Esophagus squamous epithelium (tissue), 5 donors: Measurements from ENCODE around the gene GLIS1. TPM values are rescaled to one million over a fixed set of nuclear protein-coding genes. Genes with fewer than 3 reads are reported as not detected.

Experiments
- DNase-seq: peaks from one replicate; lab custom pipeline; 2025; lab: John Stamatoyannopoulos, UW
- H3K27ac ChIP-seq, 4 donors: fragments of 200-600 bp; sonication (generic); one replicate each; pipeline ENCODE4 v1.5.1; 2016 to 2019; ENCODE audit warnings: mild to moderate bottlenecking in 1 of 4
- H3K27me3 ChIP-seq, 4 donors: fragments of 200-600 bp; sonication (generic); 1 replicate in 3 of 4; 2 replicates in 1 of 4; pipeline versions ENCODE4 v1.5.1 to v1.6.0; 2017 to 2021; ENCODE audit warnings: antibody characterized with exemption in 1 of 4
- H3K36me3 ChIP-seq, 3 donors: fragments of 200-600 bp; sonication (generic); one replicate each; pipeline ENCODE4 v1.5.1; 2016 to 2019
- H3K4me1 ChIP-seq, 3 donors: fragments of 200-600 bp; sonication (generic); one replicate each; pipeline ENCODE4 v1.5.1; 2017 to 2019
- H3K4me3 ChIP-seq, 4 donors: fragments of 200-600 bp; sonication (generic); 1 replicate in 3 of 4; 2 replicates in 1 of 4; pipeline ENCODE4 v1.5.1; 2016 to 2019; ENCODE audit warnings: mild to moderate bottlenecking in 2 of 4, moderate library complexity in 1 of 4
- H3K9me3 ChIP-seq, 3 donors: fragments of 200-600 bp; sonication (generic); one replicate each; pipeline ENCODE4 v1.5.1; 2016 to 2019
- CTCF ChIP-seq, 6 experiments: fragments of 450-650 bp in 4 of 6; fragments of 200-600 bp in 2 of 6; sonication (generic) in 2 of 6; IDR thresholded peaks; one replicate each; pipeline ENCODE4 v1.5.1; 2016 to 2019; ENCODE audit warnings: antibody characterized with exemption in 6 of 6, mild to moderate bottlenecking in 4 of 6, moderate library complexity in 4 of 6
- POLR2A ChIP-seq, 4 donors: fragments of 450-650 bp; IDR thresholded peaks; one replicate each; pipeline ENCODE4 v1.6.1; 2017; ENCODE audit warnings: antibody characterized with exemption in 4 of 4, mild to moderate bottlenecking in 4 of 4, moderate library complexity in 3 of 4
- WGBS, 2 donors: methylation state at CpG; one replicate each; pipeline ENCODE4 v1.1.5; 2018; 5-methylcytosine and 5-hydroxymethylcytosine counted together
- intact Hi-C: fragments of 100-400 bp; cut with DNase I; formaldehyde crosslinking; loops from one replicate; pipeline ENCODE4 v1.15.0; 2022
- total RNA-seq, 4 donors: library from RNA; depleted of rRNA; stranded (reverse); fragments of >200 nt; gene quantifications; one replicate each; pipeline ENCODE4 v1.1.0, GENCODE V29; 2016
- donor health status: DM: yes; HTN: yes; CAD: no.

GLIS1 gene
- total RNA-seq, 4 donors from 2014 or later: 0.57 TPM; not detected in 3

- no peaks in the 10 kb centered on the region for H3K4me1 ChIP-seq
- no peaks in the 10 kb centered on the region for H3K36me3 ChIP-seq
- DNase-seq: no peak
- intact Hi-C loops: no loop called here
- H3K27ac ChIP-seq: no peak overlapping the region
- no peaks in the 10 kb centered on the region for H3K27me3 ChIP-seq
- H3K4me3 ChIP-seq: no peak overlapping the region
- H3K9me3 ChIP-seq: no peaks in the 10 kb centered on the region
- no peak for TF ChIP-seq POLR2A (IDR thresholded peaks at IDR 0.05)
- no peak for TF ChIP-seq CTCF (IDR thresholded peaks at IDR 0.05)
These were observed 92.2 kb downstream of the GLIS1 start for GRCh38 chr1:53646732-53647131.

GRCh38 chr1:53645690-53646078, 93.3 kb downstream of the GLIS1 start:
- intact Hi-C loops: no loop called here
- WGBS, 2 donors: 78 to 88% methylated on average over 1 of the region's 1 CpG
- Histone ChIP-seq H3K4me3 (no peak overlapping the region), H3K4me1 (no peaks in the 10 kb centered on the region), H3K27ac (no peak overlapping the region), H3K36me3 (no peaks in the 10 kb centered on the region), H3K9me3 (no peaks in the 10 kb centered on the region), H3K27me3 (no peaks in the 10 kb centered on the region)
- TF ChIP-seq CTCF (IDR thresholded peaks at IDR 0.05): no peak
- TF ChIP-seq POLR2A (IDR thresholded peaks at IDR 0.05): no peak
- DNase-seq: no peak

- Histone ChIP-seq H3K9me3 (no peaks in the 10 kb centered on the region), H3K27ac (no peak overlapping the region), H3K4me3 (no peak overlapping the region), H3K27me3 (no peaks in the 10 kb centered on the region), H3K36me3 (no peaks in the 10 kb centered on the region), H3K4me1 (no peaks in the 10 kb centered on the region)
- intact Hi-C loops: no loop called here
- WGBS, 2 donors: 79 to 88% methylated on average over 13 to 14 of the region's 14 CpGs
- DNase-seq: no peak
- TF ChIP-seq POLR2A (IDR thresholded peaks at IDR 0.05): no peak
- TF ChIP-seq CTCF (IDR thresholded peaks at IDR 0.05): no peak
These were observed 93.9 kb downstream of the GLIS1 start for GRCh38 chr1:53644909-53645689.

- WGBS, 2 donors: 68 to 76% methylated on average over 7 of the region's 7 CpGs
- H3K4me3 ChIP-seq: no peak overlapping the region
- TF ChIP-seq CTCF (IDR thresholded peaks at IDR 0.05) (no peak), POLR2A (IDR thresholded peaks at IDR 0.05) (no peak)
- no peaks in the 10 kb centered on the region for H3K4me1 ChIP-seq
- intact Hi-C loops: no loop called here
- H3K36me3 ChIP-seq: no peaks in the 10 kb centered on the region
- no peak for DNase-seq
- H3K27me3 ChIP-seq: no peaks in the 10 kb centered on the region
- H3K27ac ChIP-seq: no peak overlapping the region
- H3K9me3 ChIP-seq: no peaks in the 10 kb centered on the region
These were observed 94.5 kb downstream of the GLIS1 start for GRCh38 chr1:53644496-53644895.

GRCh38 chr1:53643881-53644390, 95.0 kb downstream of the GLIS1 start:
- Histone ChIP-seq H3K4me1 (no peaks in the 10 kb centered on the region), H3K9me3 (no peaks in the 10 kb centered on the region), H3K27ac (no peak overlapping the region), H3K4me3 (no peak overlapping the region), H3K27me3 (no peaks in the 10 kb centered on the region), H3K36me3 (no peaks in the 10 kb centered on the region)
- 73 to 83% methylated on average over 3 to 4 of the region's 4 CpGs for WGBS, 2 donors
- no peak for TF ChIP-seq POLR2A (IDR thresholded peaks at IDR 0.05)
- TF ChIP-seq CTCF (IDR thresholded peaks at IDR 0.05): no peak
- intact Hi-C loops: no loop called here
- no peak for DNase-seq
